Measurements from ENCODE around the gene ZDHHC24. TPM values are rescaled to one million over a fixed set of nuclear protein-coding genes. Genes with fewer than 3 reads are reported as not detected.
A peak's percentile ranks its signal among the peaks of the same experiment; 100 is the strongest.

The ZDHHC24 gene
- total and polyA plus RNA-seq, 10 of the 15 experiments (the other 5 are each of a cell fraction or from before 2014, with no cell fraction given): 0.86 to 17.5 (median 6.8) TPM

- 0 out of 2 replicates have a peak, but pooled peaks have one; percentile 14 for TF ChIP-seq REST (IDR thresholded peaks at IDR 0.05; ENCODE audit: low read depth, low read length)
- TF ChIP-seq RAD21 (IDR thresholded peaks at IDR 0.05; ENCODE audit: insufficient read depth, low read depth, low read length): no peak
- TF ChIP-seq NBN (IDR thresholded peaks at IDR 0.05): peak; percentile 87
- TF ChIP-seq ZNF687 (IDR thresholded peaks at IDR 0.05): peak; percentile 74
- no peak for TF ChIP-seq PRDM15 (CRISPR knock-in tag; IDR thresholded peaks at IDR 0.05)
- TF ChIP-seq IKZF1 (conservative IDR thresholded peaks at IDR 0.05): peak; percentile 74
- TF ChIP-seq CREB1 (IDR thresholded peaks at IDR 0.05; ENCODE audit: low read depth): peak; percentile 53; the same call in 1 of the 2 replicates
- peak; percentile 57; the same call in 2 of the 3 replicates for TF ChIP-seq POU2F2 (IDR thresholded peaks at IDR 0.05; ENCODE audit: borderline replicate concordance, low read depth, low read length)
- no peak for TF ChIP-seq CHD1 (IDR thresholded peaks at IDR 0.05; ENCODE audit: low read depth, low read length)
- TF ChIP-seq ZNF207 (IDR thresholded peaks at IDR 0.05; ENCODE audit: borderline replicate concordance): peak; percentile 50; the same call in 1 of the 2 replicates
- TF ChIP-seq CBFB (IDR thresholded peaks at IDR 0.05; ENCODE audit: low read depth): peak; percentile 33; the same call in 1 of the 2 replicates
- TF ChIP-seq CBX5 (IDR thresholded peaks at IDR 0.05; ENCODE audit: low read depth): no peak
- TF ChIP-seq CHD4 (IDR thresholded peaks at IDR 0.05): no peak
- TF ChIP-seq ZNF217 (IDR thresholded peaks at IDR 0.05): no peak
- no peak for TF ChIP-seq ZNF384 (IDR thresholded peaks at IDR 0.05; ENCODE audit: borderline replicate concordance, low read depth, low read length)
- no peak for TF ChIP-seq ATF2 (IDR thresholded peaks at IDR 0.05; ENCODE audit: low read length)
- TF ChIP-seq GABPA (IDR thresholded peaks at IDR 0.05; ENCODE audit: low read depth): peak; percentile 79
Observed at GRCh38 chr11:66480117-66480938, 65.5 kb downstream of the ZDHHC24 start, which contains the start of gene DPP3 (continued).

Measured in GM12878 (cell line).